ENCODE results near the gene OSBPL3.

OSBPL3 gene

DNA sequence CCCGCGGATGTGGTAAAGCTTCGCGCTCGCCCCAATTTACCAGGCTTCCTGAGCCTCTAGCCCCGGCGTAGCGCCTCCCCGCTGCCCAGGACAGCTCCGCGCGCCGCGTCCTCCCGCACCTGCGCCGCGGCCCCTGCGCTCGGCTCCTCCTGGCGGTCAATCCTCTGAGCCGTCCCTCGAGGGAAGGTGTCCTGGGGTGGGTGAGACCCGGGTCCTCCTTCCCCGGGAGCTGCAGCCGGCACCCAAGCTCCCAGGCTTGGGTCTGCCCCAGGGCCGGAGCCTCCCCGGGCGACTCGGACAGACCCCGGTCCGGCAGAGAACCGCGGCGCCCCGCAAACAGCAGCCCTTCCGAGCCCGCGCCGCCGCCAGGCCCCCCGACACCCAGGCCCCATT is 512 bp downstream of the OSBPL3 start:
- H3K4me3 ChIP-seq (ENCODE audit: low read depth, low read length): peak overlapping the region; percentile 71
- TF ChIP-seq CTCF (IDR thresholded peaks at IDR 0.05; ENCODE audit: low read depth, low read length): peak; percentile 36; the same call in 1 of the 2 replicates

DNA sequence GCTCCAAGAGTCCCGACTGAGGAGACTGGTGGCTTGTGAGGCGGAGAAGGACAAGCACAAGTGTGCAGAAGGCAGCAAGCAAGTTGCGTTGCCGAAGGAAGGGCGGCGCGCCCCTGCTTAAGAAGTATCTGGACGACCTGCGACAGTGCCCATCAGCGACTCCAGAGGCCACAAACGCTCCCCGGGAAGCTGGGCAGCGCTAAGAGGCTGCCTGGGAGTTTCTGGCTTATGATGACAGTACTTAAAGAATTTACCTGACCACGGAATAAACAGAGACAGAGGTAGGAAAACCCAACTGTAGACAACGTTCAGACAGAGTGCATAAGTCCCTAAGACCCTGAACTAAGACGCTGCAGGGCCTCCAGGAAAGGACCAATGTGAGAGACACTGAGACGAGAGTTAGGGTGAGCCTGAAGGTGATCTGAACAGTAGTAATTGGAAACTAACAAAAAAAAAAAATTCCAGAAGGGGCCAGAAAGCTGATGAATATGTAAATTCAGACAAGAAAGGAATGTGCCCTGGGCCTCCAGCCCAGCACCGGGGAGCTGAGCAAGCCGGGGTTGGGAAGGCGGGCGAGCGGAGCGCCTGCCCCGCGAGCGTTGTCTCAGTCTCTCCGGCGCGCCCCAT is 1.0 kb downstream of the OSBPL3 start:
- TF ChIP-seq CTCF (IDR thresholded peaks at IDR 0.05; ENCODE audit: low read depth, low read length): no peak

GRCh38 chr7:24975644-24976260 is 4.2 kb downstream of the OSBPL3 start:
- H3K4me3 ChIP-seq (ENCODE audit: low read depth, low read length): no peak overlapping the region

More for the DNA sequence above, 1.0 kb downstream of the OSBPL3 start:
- peak overlapping the region; percentile 71 for H3K4me3 ChIP-seq (ENCODE audit: low read depth, low read length)

GRCh38 chr7:24975172-24975571 is 4.8 kb downstream of the OSBPL3 start:
- TF ChIP-seq CTCF (IDR thresholded peaks at IDR 0.05; ENCODE audit: low read depth, low read length): no peak

More at GRCh38 chr7:24975644-24976260, 4.2 kb downstream of the OSBPL3 start:
- no peak for TF ChIP-seq CTCF (IDR thresholded peaks at IDR 0.05; ENCODE audit: low read depth, low read length)

DNA sequence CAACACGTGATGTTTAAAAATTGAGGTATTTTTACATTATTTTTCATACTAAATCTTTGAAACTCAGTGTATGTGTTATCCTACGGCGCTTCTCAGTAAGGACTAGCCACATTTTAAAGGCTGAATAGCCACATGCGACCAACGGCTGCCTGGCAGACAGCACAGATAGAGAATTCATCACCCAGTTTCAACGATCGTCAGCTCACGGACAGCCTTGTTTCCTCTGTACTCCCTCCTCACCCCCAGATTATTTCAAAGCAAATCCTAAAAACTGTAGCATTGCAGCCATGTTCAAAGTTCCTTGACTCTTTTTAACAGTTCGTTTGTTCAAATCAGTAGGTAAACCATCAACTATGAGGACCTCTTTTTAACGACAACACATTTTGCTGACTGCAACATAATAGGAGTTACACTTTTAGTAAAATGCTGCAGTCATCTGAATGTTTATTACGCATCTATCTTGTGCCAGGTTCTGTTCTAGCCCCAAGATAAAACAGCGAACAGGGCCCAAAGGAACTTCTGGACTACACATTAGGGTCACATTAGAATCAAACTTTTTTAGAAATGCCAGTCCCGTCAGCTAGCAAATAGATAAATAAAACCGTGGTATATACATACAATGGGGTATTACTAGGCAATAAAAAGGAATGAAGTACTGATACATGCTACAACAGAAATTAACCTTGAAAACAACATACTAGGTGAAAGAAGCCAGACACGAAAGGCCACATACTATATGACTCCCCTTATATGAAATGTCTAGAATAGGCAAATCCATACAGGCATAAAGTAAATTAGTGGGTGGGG is 5.7 kb downstream of the OSBPL3 start:
- H3K4me3 ChIP-seq (ENCODE audit: low read depth, low read length): no peak overlapping the region
- TF ChIP-seq CTCF (IDR thresholded peaks at IDR 0.05; ENCODE audit: low read depth, low read length): no peak

More at GRCh38 chr7:24975172-24975571, 4.8 kb downstream of the OSBPL3 start:
- no peak overlapping the region for H3K4me3 ChIP-seq (ENCODE audit: low read depth, low read length)

DNA sequence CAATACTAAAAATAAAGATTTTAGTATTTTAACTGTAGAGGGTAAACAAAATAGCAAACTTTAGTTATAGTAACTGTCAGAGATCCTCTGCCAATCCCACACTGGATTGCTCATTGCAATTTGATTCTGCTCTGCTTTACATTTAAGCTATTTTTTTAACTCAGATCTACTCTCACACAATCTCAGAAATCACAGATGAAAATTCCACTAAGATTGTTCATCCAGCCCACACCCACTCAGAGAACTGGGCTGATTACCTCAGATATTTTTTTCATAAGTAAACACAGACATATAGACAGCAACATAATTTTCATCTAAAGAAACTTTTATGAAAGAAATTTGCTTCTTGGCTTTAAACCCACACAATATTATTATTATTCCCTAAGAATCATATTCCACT is 7.0 kb downstream of the OSBPL3 start:
- no peak for TF ChIP-seq CTCF (IDR thresholded peaks at IDR 0.05; ENCODE audit: low read depth, low read length)
- H3K4me3 ChIP-seq (ENCODE audit: low read depth, low read length): no peak overlapping the region

- TF ChIP-seq CTCF (IDR thresholded peaks at IDR 0.05; ENCODE audit: low read depth, low read length): no peak
- H3K4me3 ChIP-seq (ENCODE audit: low read depth, low read length): no peak overlapping the region
Measured at GRCh38 chr7:24972166-24972477, 7.9 kb downstream of the OSBPL3 start.
